ENCODE results near the gene EFCC1.

The EFCC1 gene

GRCh38 chr3:128983293-128984069 is 17.6 kb upstream of the EFCC1 start:
- DNase-seq (ENCODE audit: extremely low read depth, insufficient read length): no peak
- Histone ChIP-seq H3K4me3 (replicated peaks; ENCODE audit: low read depth, low read length) (no peak overlapping the region), H3K27me3 (replicated peaks; ENCODE audit: control insufficient read depth, insufficient read depth, low read length) (no peaks in the 10 kb centered on the region), H3K36me3 (ENCODE audit: control insufficient read depth, insufficient read depth, low read length) (no peaks in the 10 kb centered on the region)
- no peak for TF ChIP-seq CTCF (IDR thresholded peaks at IDR 0.05; ENCODE audit: insufficient read depth, low read length, poor library complexity, severe bottlenecking)

GRCh38 chr3:128984596-128984995 is 16.5 kb upstream of the EFCC1 start:
- DNase-seq (ENCODE audit: extremely low read depth, insufficient read length): no peak

GRCh38 chr3:128987302-128988100 is 13.6 kb upstream of the EFCC1 start:
- H3K4me3 ChIP-seq (replicated peaks; ENCODE audit: low read depth, low read length): no peak overlapping the region
- no peak for DNase-seq (ENCODE audit: extremely low read depth, insufficient read length)
- TF ChIP-seq CTCF (IDR thresholded peaks at IDR 0.05; ENCODE audit: insufficient read depth, low read length, poor library complexity, severe bottlenecking): no peak
- no peaks in the 10 kb centered on the region for H3K36me3 ChIP-seq (ENCODE audit: control insufficient read depth, insufficient read depth, low read length)
- H3K27me3 ChIP-seq (replicated peaks; ENCODE audit: control insufficient read depth, insufficient read depth, low read length): no peaks in the 10 kb centered on the region

More at GRCh38 chr3:128984596-128984995, 16.5 kb upstream of the EFCC1 start:
- H3K4me3 ChIP-seq (replicated peaks; ENCODE audit: low read depth, low read length): no peak overlapping the region
- no peaks in the 10 kb centered on the region for H3K36me3 ChIP-seq (ENCODE audit: control insufficient read depth, insufficient read depth, low read length)
- no peak for TF ChIP-seq CTCF (IDR thresholded peaks at IDR 0.05; ENCODE audit: insufficient read depth, low read length, poor library complexity, severe bottlenecking)
- H3K27me3 ChIP-seq (replicated peaks; ENCODE audit: control insufficient read depth, insufficient read depth, low read length): no peaks in the 10 kb centered on the region

- Histone ChIP-seq H3K4me3 (replicated peaks; ENCODE audit: low read depth, low read length) (no peak overlapping the region), H3K36me3 (ENCODE audit: control insufficient read depth, insufficient read depth, low read length) (no peaks in the 10 kb centered on the region), H3K27me3 (replicated peaks; ENCODE audit: control insufficient read depth, insufficient read depth, low read length) (no peaks in the 10 kb centered on the region)
- no peak for DNase-seq (ENCODE audit: extremely low read depth, insufficient read length)
- TF ChIP-seq CTCF (IDR thresholded peaks at IDR 0.05; ENCODE audit: insufficient read depth, low read length, poor library complexity, severe bottlenecking): no peak
These were observed 12.8 kb upstream of the EFCC1 start for GRCh38 chr3:128988286-128988685.

- no peak for TF ChIP-seq CTCF (IDR thresholded peaks at IDR 0.05; ENCODE audit: insufficient read depth, low read length, poor library complexity, severe bottlenecking)
- no peaks in the 10 kb centered on the region for H3K36me3 ChIP-seq (ENCODE audit: control insufficient read depth, insufficient read depth, low read length)
- no peaks in the 10 kb centered on the region for H3K27me3 ChIP-seq (replicated peaks; ENCODE audit: control insufficient read depth, insufficient read depth, low read length)
- no peak overlapping the region for H3K4me3 ChIP-seq (replicated peaks; ENCODE audit: low read depth, low read length)
- DNase-seq (ENCODE audit: extremely low read depth, insufficient read length): no peak
These were observed 9.7 kb upstream of the EFCC1 start for GRCh38 chr3:128991355-128991895.

All from GM06990 (cell line).